Endothelial cell of umbilical vein (primary cell): ENCODE data around the gene ASB1. TPM values are rescaled to one million over a fixed set of nuclear protein-coding genes. Genes with fewer than 3 reads are reported as not detected.

Experiments used
- BruUV-seq: library from RNA; stranded (reverse); fragments of 400-500 nt; replicated peaks from 2 replicates; lab custom pipeline; 2021; lab: Mats Ljungman, UMichigan
- CTCF ChIA-PET: fragments of 300-600, 350-600 bp; sonication (Branson Sonifier 250); formaldehyde crosslinking; loops from one replicate; lab custom pipeline; 2021; ENCODE audit warnings: antibody characterized with exemption, inconsistent platforms; lab: Charles Lee
- POLR2A ChIA-PET: fragments of 300-600, 350-600 bp; sonication (Branson Sonifier 250); formaldehyde crosslinking; loops from one replicate; lab custom pipeline; 2021; ENCODE audit warnings: antibody characterized with exemption, inconsistent platforms; lab: Charles Lee
- DNase-seq: peaks from one replicate; pipeline ENCODE4 v3.0.0-alpha.2; 2011; ENCODE audit warnings: low read depth, low spot score
- FAIRE-seq: peaks from 2 replicates; lab custom pipeline; 2011; peaks lifted over from hg19 to GRCh38; lab: Jason Lieb, UNC
- H2AFZ ChIP-seq: 2 replicates; pipeline ENCODE4 v1.6.0; 2012; ENCODE audit warnings: low read depth, low read length, control low read depth, inconsistent platforms
- H3K27ac ChIP-seq: 2 replicates; pipeline ENCODE4 v1.5.1; 2011; ENCODE audit warnings: low read depth, mild to moderate bottlenecking, control low read depth, low read length, moderate library complexity; ENCODE audit not compliant: insufficient read depth
- H3K27me3 ChIP-seq, 2 experiments: 2 replicates each; pipeline versions ENCODE4 v1.6.0 to v1.6.1; 2011; ENCODE audit warnings: low read length in 2 of 2, mixed read lengths in 1 of 2; ENCODE audit not compliant: control insufficient read depth in 2 of 2, insufficient read depth in 2 of 2
- H3K36me3 ChIP-seq, 2 experiments: 2 replicates in 1 of 2; 3 replicates in 1 of 2; pipeline ENCODE4 v1.5.1; 2011; ENCODE audit warnings: low read length in 2 of 2, mild to moderate bottlenecking in 1 of 2, moderate library complexity in 1 of 2; ENCODE audit not compliant: control insufficient read depth in 2 of 2, insufficient read depth in 2 of 2; ENCODE audit errors: extremely low read depth in 1 of 2
- H3K4me1 ChIP-seq: 3 replicates; pipeline ENCODE4 v1.5.1; 2011; ENCODE audit warnings: mild to moderate bottlenecking, low read length; ENCODE audit not compliant: control insufficient read depth, insufficient read depth; ENCODE audit errors: extremely low read depth
- H3K4me2 ChIP-seq: 2 replicates; pipeline ENCODE4 v1.6.1; 2011; ENCODE audit warnings: low read length, control low read depth, mixed read lengths; ENCODE audit not compliant: insufficient read depth
- H3K4me3 ChIP-seq, 3 experiments: fragments of 200-600 bp in 1 of 3; sonication (generic), shearing (Covaris generic) in 1 of 3; replicated peaks in 1 of 3; 2 replicates each; pipeline ENCODE4 v1.5.1; 2011 to 2016; ENCODE audit warnings: control low read depth in 3 of 3, low read length in 3 of 3, mild to moderate bottlenecking in 2 of 3, inconsistent platforms in 1 of 3, low read depth in 1 of 3, moderate library complexity in 1 of 3; ENCODE audit not compliant: insufficient read depth in 1 of 3
- H3K79me2 ChIP-seq: 2 replicates; pipeline ENCODE4 v1.6.0; 2012; ENCODE audit warnings: low read length, inconsistent platforms; ENCODE audit not compliant: control insufficient read depth, insufficient read depth
- H3K9ac ChIP-seq: replicated peaks from 2 replicates; pipeline ENCODE3; 2011; ENCODE audit warnings: low read length, control low read depth; ENCODE audit not compliant: insufficient read depth; ENCODE audit errors: extremely low read depth
- H3K9me1 ChIP-seq: replicated peaks from 3 replicates; pipeline ENCODE4 v1.6.0; 2011; ENCODE audit warnings: mild to moderate bottlenecking, low read length; ENCODE audit not compliant: control insufficient read depth, insufficient read depth; ENCODE audit errors: extremely low read depth
- H3K9me3 ChIP-seq: replicated peaks from 2 replicates; pipeline ENCODE4 v1.5.1; 2012; ENCODE audit warnings: low read length, inconsistent platforms; ENCODE audit not compliant: control insufficient read depth, insufficient read depth
- H4K20me1 ChIP-seq: replicated peaks from 2 replicates; pipeline ENCODE3; 2011; ENCODE audit warnings: mild to moderate bottlenecking, low read length; ENCODE audit not compliant: control insufficient read depth, insufficient read depth; ENCODE audit errors: extremely low read depth
- EZH2 ChIP-seq: IDR thresholded peaks from 2 replicates; pipeline ENCODE4 v1.6.1; 2012; ENCODE audit warnings: borderline replicate concordance, low read depth, mild to moderate bottlenecking, moderate library complexity, low read length, inconsistent platforms; ENCODE audit not compliant: severe bottlenecking
- FOS ChIP-seq: IDR thresholded peaks from 2 replicates; pipeline ENCODE4 v1.6.1; 2011; ENCODE audit warnings: mild to moderate bottlenecking, low read length, moderate library complexity, borderline replicate concordance; ENCODE audit not compliant: insufficient read depth
- GATA2 ChIP-seq: IDR thresholded peaks from 2 replicates; pipeline ENCODE4 v1.7.0; 2011; ENCODE audit warnings: low read depth, mild to moderate bottlenecking, moderate library complexity, mixed read lengths, low read length; ENCODE audit not compliant: insufficient read length, insufficient read depth
- JUN ChIP-seq: IDR thresholded peaks from 2 replicates; pipeline ENCODE4 v1.6.1; 2011; ENCODE audit warnings: borderline replicate concordance, low read depth; ENCODE audit not compliant: insufficient read length, insufficient read depth
- MYC ChIP-seq: IDR thresholded peaks from one replicate; pipeline ENCODE4 v1.6.1; 2011; ENCODE audit warnings: mild to moderate bottlenecking, low read depth, low read length
- POLR2A ChIP-seq: IDR thresholded peaks from 2 replicates; pipeline ENCODE4 v1.6.1; 2012; ENCODE audit warnings: low read depth, mild to moderate bottlenecking, control low read depth, low read length
- POLR2AphosphoS5 ChIP-seq: IDR thresholded peaks from 2 replicates; pipeline ENCODE4 v1.6.1; 2012; ENCODE audit warnings: low read depth, mild to moderate bottlenecking, control low read depth, low read length, moderate library complexity; ENCODE audit not compliant: insufficient read depth
- dilution Hi-C: fragments of 300-500 bp; cut with MboI; formaldehyde crosslinking; loops from one replicate; pipeline ENCODE4 v1.15.0; 2019; ENCODE audit warnings: low sequenced_read_pairs; ENCODE audit not compliant: extremely low pct_ligation_motif_present
- intact Hi-C: fragments of 100-400 bp; cut with micrococcal nuclease; formaldehyde crosslinking; loops from one replicate; pipeline ENCODE4 v1.10.0; 2022
- polyA plus RNA-seq, 4 experiments: library from polyadenylated mRNA; depleted of rRNA in 3 of 4; stranded (reverse) in 3 of 4; unstranded in 1 of 4; fragments of >200 nt; gene quantifications; 2 replicates each; pipeline versions ENCODE4 v1.2.1 to v1.2.3, GENCODE V29; 2011 to 2012; ENCODE audit warnings: missing spikeins in 1 of 4
- total RNA-seq: library from RNA; stranded (reverse); gene quantifications from 2 replicates; pipeline ENCODE4 v1.2.3, GENCODE V29; 2021
- TF ChIP-seq, protein P1 (sequence below): IDR thresholded peaks from 2 replicates; pipeline ENCODE4 v1.6.1; 2011; ENCODE audit not compliant: insufficient read depth, insufficient read length
- TF ChIP-seq, protein P2 (sequence below), 2 donors: IDR thresholded peaks; 1 replicate in 1 of 2; 2 replicates in 1 of 2; pipeline ENCODE4 v1.5.1; 2011; ENCODE audit warnings: low read length in 2 of 2, mild to moderate bottlenecking in 2 of 2, moderate library complexity in 2 of 2, control low read depth in 1 of 2, inconsistent platforms in 1 of 2, low read depth in 1 of 2; ENCODE audit not compliant: insufficient read depth in 1 of 2; ENCODE audit errors: extremely low read depth in 1 of 2

ASB1 gene
- total and polyA plus RNA-seq, 2 donors (not counting 3 experiments of a cell fraction or from before 2014, with no cell fraction given), result 12.3 to 16.2 TPM

DNA sequence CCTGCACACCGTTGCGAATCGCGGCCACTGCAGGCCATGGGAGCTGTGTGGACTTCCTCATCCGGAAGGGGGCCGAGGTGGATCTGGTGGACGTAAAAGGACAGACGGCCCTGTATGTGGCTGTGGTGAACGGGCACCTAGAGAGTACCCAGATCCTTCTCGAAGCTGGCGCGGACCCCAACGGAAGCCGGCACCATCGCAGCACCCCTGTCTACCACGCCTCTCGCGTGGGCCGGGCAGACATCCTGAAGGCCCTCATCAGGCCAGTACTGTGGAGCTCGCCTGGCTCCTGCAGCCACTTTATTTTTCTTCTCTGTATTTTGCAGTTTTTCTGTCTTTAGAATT, 9.0 kb downstream of the ASB1 start:
- Histone ChIP-seq H2AFZ (no peak overlapping the region), H4K20me1 (no peaks in the 10 kb centered on the region), H3K4me2 (no peak overlapping the region), H3K9me3 (no peaks in the 10 kb centered on the region), H3K4me1 (peaks cover 6% of the 10 kb centered on the region), H3K4me3 (no peak overlapping the region), H3K79me2 (peaks cover 51% of the 10 kb centered on the region), H3K27ac (no peak overlapping the region), H3K36me3 (peaks cover 0 to 6% of the 10 kb centered on the region in 2 experiments), H3K27me3 (no peaks in the 10 kb centered on the region), H3K9ac (no peak overlapping the region), H3K9me1 (no peaks in the 10 kb centered on the region)
- intact Hi-C loops, result no loop called here
- ChIA-PET CTCF (interaction anchor here (1.4 to 3.1 kb wide), 2 partner anchors 8 to 65 kb away, joined by 6 to 11 read pairs; no protein-coding TSS in a partner anchor), POLR2A (no interaction called here)
- dilution Hi-C loops, result no loop called here
- FAIRE-seq (no peak), DNase-seq (no peak)
- no TSS peak for BruUV-seq
- TF ChIP-seq JUN, result no peak
- no peak for TF ChIP-seq POLR2A
- TF ChIP-seq, protein P1, sequence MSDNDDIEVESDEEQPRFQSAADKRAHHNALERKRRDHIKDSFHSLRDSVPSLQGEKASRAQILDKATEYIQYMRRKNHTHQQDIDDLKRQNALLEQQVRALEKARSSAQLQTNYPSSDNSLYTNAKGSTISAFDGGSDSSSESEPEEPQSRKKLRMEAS, result no peak
- no peak for TF ChIP-seq MYC
- TF ChIP-seq FOS, result no peak
- TF ChIP-seq POLR2AphosphoS5, result no peak
- no peak for TF ChIP-seq EZH2
- TF ChIP-seq, protein P2, sequence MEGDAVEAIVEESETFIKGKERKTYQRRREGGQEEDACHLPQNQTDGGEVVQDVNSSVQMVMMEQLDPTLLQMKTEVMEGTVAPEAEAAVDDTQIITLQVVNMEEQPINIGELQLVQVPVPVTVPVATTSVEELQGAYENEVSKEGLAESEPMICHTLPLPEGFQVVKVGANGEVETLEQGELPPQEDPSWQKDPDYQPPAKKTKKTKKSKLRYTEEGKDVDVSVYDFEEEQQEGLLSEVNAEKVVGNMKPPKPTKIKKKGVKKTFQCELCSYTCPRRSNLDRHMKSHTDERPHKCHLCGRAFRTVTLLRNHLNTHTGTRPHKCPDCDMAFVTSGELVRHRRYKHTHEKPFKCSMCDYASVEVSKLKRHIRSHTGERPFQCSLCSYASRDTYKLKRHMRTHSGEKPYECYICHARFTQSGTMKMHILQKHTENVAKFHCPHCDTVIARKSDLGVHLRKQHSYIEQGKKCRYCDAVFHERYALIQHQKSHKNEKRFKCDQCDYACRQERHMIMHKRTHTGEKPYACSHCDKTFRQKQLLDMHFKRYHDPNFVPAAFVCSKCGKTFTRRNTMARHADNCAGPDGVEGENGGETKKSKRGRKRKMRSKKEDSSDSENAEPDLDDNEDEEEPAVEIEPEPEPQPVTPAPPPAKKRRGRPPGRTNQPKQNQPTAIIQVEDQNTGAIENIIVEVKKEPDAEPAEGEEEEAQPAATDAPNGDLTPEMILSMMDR (IDR thresholded peaks at IDR 0.05; ENCODE audit: extremely low read depth in 1 of 2, insufficient read depth in 1 of 2, low read depth in 1 of 2, low read length in 2 of 2), result no peak
- TF ChIP-seq GATA2, result no peak
